Hepatocyte (in vitro differentiated cells): ENCODE results near the gene MYRIP.

Experiments
- EZH2 ChIP-seq: fragments of 200-600 bp; sonication (generic); IDR thresholded peaks from 2 replicates; pipeline ENCODE4 v1.6.1; 2016; ENCODE audit warnings: antibody characterized with exemption, mild to moderate bottlenecking, borderline replicate concordance
- TF ChIP-seq, protein P1 (sequence below): fragments of 200-600 bp; sonication (generic); IDR thresholded peaks from 2 replicates; pipeline ENCODE4 v1.5.1; 2016; ENCODE audit warnings: antibody characterized with exemption, mild to moderate bottlenecking; ENCODE audit not compliant: poor library complexity

DNA sequence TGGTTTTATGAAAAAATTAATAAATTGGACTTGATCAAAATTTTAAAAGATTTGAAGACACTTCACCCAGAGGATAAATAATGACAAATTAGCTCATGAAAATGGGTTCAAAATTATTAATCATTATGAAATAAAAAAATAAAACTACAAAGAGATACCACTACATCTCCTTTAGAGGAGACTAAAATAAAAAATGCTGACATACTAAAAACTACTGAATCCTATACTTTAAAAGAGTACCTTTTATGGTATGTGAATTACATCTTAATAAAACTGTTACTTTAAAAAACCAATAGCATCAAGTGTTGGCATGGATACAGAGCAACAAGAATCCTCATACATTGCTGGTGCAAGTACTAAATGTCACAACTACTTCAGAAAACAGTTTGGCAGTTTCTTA, 46.0 kb upstream of the MYRIP start:
- TF ChIP-seq, protein P1, sequence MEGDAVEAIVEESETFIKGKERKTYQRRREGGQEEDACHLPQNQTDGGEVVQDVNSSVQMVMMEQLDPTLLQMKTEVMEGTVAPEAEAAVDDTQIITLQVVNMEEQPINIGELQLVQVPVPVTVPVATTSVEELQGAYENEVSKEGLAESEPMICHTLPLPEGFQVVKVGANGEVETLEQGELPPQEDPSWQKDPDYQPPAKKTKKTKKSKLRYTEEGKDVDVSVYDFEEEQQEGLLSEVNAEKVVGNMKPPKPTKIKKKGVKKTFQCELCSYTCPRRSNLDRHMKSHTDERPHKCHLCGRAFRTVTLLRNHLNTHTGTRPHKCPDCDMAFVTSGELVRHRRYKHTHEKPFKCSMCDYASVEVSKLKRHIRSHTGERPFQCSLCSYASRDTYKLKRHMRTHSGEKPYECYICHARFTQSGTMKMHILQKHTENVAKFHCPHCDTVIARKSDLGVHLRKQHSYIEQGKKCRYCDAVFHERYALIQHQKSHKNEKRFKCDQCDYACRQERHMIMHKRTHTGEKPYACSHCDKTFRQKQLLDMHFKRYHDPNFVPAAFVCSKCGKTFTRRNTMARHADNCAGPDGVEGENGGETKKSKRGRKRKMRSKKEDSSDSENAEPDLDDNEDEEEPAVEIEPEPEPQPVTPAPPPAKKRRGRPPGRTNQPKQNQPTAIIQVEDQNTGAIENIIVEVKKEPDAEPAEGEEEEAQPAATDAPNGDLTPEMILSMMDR, result no peak
- TF ChIP-seq EZH2, result no peak
